K562 (cell line): ENCODE measurements around the gene POLR1D. TPM values are rescaled to one million over a fixed set of nuclear protein-coding genes. Genes with fewer than 3 reads are reported as not detected.

Experiments
- polyA plus RNA-seq, 8 experiments: library from polyadenylated mRNA; depleted of rRNA in 4 of 8; stranded (reverse) in 5 of 8; unstranded in 3 of 8; fragments of >200 nt; fragmentation: Nextera tagmentation in 2 of 8; fragmentation: Illumina TruSeq in 1 of 8; extraction: Ambion mirVana in 2 of 8; extraction: Trizol in 1 of 8; gene quantifications; 2 replicates each; pipeline versions ENCODE4 v1.2.1 to v1.2.3, GENCODE V29; 2011 to 2014; ENCODE audit warnings: inconsistent platforms in 1 of 8, missing spikeins in 1 of 8
- total RNA-seq, 7 experiments: library from RNA; depleted of rRNA in 6 of 7; stranded (reverse); fragments of >200 nt in 6 of 7; fragmentation: Illumina TruSeq in 2 of 7; extraction: Trizol in 2 of 7; gene quantifications; 2 replicates each; pipeline versions ENCODE4 v1.2.1 to v1.2.3, GENCODE V29; 2011 to 2021; ENCODE audit warnings: low replicate concordance in 1 of 7
- TF ChIP-seq, protein P1 (sequence below): sonication (generic); formaldehyde crosslinking; IDR thresholded peaks from 2 replicates; pipeline ENCODE4 v1.8.1; 2023; ENCODE audit warnings: missing genetic modification reagents, mild to moderate bottlenecking, borderline replicate concordance
- TF ChIP-seq, protein P2 (sequence below), 2 experiments: fragments of 150-350 bp in 1 of 2; IDR thresholded peaks; 2 replicates each; pipeline ENCODE4 v1.6.1; 2012 to 2016; ENCODE audit warnings: low read depth in 2 of 2, low read length in 2 of 2, mild to moderate bottlenecking in 1 of 2, moderate library complexity in 1 of 2

POLR1D gene
- total and polyA plus RNA-seq, 9 of the 15 experiments (the other 6 are each of a cell fraction or from before 2014, with no cell fraction given): 107 to 188 (median 145) TPM

DNA sequence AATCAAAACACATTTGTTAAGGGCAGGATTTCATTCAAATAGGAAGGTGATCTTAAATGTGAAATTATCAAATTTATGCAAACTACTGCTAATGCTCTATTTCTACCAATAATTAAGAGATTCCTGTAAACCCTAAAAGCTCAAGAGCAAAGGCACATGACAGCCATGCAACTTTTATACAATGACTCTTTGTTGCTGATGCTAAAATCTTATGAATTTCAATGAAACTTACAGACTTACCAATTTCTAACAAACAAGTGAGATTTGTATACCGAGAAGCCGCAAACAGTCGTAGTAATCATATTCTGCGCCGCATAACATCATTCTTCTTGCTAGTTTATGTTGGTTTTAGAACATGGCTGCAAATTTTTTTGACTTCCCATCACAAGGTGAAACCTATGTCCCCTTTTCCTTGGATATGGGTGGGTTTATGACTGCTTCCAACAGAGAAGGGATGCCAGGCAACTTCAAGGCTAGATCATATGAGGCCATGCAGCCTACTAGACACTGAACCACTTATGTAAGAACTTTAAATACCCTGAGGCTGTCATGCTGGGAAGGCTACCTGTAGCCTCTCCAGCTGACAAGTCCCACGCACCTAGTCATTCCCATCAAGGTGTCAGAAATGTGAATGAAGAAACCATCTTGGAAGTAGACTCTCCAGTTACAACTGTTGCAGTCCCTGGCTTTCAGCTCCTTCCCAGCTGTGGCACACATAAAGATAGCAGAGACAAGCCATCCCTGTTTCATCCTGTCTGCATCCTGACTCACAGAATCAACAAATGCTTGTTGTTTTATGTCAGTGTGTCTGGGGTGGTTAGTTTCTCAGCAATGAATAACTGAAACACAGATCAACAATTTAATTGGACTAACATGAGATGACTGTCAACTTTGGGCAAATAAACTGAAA, 43.3 kb upstream of the POLR1D start (continued):
- TF ChIP-seq, protein P1, sequence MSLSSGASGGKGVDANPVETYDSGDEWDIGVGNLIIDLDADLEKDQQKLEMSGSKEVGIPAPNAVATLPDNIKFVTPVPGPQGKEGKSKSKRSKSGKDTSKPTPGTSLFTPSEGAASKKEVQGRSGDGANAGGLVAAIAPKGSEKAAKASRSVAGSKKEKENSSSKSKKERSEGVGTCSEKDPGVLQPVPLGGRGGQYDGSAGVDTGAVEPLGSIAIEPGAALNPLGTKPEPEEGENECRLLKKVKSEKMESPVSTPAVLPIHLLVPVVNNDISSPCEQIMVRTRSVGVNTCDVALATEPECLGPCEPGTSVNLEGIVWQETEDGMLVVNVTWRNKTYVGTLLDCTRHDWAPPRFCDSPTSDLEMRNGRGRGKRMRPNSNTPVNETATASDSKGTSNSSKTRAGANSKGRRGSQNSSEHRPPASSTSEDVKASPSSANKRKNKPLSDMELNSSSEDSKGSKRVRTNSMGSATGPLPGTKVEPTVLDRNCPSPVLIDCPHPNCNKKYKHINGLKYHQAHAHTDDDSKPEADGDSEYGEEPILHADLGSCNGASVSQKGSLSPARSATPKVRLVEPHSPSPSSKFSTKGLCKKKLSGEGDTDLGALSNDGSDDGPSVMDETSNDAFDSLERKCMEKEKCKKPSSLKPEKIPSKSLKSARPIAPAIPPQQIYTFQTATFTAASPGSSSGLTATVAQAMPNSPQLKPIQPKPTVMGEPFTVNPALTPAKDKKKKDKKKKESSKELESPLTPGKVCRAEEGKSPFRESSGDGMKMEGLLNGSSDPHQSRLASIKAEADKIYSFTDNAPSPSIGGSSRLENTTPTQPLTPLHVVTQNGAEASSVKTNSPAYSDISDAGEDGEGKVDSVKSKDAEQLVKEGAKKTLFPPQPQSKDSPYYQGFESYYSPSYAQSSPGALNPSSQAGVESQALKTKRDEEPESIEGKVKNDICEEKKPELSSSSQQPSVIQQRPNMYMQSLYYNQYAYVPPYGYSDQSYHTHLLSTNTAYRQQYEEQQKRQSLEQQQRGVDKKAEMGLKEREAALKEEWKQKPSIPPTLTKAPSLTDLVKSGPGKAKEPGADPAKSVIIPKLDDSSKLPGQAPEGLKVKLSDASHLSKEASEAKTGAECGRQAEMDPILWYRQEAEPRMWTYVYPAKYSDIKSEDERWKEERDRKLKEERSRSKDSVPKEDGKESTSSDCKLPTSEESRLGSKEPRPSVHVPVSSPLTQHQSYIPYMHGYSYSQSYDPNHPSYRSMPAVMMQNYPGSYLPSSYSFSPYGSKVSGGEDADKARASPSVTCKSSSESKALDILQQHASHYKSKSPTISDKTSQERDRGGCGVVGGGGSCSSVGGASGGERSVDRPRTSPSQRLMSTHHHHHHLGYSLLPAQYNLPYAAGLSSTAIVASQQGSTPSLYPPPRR (CRISPR knock-in tag): no peak
- TF ChIP-seq, protein P2, sequence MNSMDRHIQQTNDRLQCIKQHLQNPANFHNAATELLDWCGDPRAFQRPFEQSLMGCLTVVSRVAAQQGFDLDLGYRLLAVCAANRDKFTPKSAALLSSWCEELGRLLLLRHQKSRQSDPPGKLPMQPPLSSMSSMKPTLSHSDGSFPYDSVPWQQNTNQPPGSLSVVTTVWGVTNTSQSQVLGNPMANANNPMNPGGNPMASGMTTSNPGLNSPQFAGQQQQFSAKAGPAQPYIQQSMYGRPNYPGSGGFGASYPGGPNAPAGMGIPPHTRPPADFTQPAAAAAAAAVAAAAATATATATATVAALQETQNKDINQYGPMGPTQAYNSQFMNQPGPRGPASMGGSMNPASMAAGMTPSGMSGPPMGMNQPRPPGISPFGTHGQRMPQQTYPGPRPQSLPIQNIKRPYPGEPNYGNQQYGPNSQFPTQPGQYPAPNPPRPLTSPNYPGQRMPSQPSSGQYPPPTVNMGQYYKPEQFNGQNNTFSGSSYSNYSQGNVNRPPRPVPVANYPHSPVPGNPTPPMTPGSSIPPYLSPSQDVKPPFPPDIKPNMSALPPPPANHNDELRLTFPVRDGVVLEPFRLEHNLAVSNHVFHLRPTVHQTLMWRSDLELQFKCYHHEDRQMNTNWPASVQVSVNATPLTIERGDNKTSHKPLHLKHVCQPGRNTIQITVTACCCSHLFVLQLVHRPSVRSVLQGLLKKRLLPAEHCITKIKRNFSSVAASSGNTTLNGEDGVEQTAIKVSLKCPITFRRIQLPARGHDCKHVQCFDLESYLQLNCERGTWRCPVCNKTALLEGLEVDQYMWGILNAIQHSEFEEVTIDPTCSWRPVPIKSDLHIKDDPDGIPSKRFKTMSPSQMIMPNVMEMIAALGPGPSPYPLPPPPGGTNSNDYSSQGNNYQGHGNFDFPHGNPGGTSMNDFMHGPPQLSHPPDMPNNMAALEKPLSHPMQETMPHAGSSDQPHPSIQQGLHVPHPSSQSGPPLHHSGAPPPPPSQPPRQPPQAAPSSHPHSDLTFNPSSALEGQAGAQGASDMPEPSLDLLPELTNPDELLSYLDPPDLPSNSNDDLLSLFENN (IDR thresholded peaks at IDR 0.05; ENCODE audit: low read depth in 2 of 2, low read length in 2 of 2): no peak
